ENCODE data around the gene CCDC81.
"Not testable (repeated sequence)": the region's sequence is repeated elsewhere in the genome, so short reads cannot be mapped to it uniquely, and the experiment has no call there.

DNA sequence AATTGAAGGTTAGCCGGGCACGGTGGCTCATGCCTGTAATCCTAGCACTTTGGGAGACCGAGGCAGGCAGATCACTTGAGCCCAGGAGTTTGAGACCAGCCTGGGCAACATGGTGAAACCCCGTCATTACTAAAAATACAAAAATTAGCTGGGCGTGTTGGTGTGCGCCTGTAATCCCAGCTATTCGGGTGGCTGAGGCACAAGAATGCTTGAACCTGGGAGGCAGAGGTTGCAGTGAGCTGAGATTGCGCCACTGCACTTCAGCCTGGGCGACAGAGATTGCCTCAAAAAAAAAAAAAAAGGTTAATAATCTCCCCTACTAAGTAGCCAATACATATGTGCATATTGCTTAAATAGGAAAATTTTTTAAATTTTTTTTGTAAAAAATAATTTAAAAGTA is 42.3 kb downstream of the CCDC81 start:
- TF ChIP-seq, protein P1, sequence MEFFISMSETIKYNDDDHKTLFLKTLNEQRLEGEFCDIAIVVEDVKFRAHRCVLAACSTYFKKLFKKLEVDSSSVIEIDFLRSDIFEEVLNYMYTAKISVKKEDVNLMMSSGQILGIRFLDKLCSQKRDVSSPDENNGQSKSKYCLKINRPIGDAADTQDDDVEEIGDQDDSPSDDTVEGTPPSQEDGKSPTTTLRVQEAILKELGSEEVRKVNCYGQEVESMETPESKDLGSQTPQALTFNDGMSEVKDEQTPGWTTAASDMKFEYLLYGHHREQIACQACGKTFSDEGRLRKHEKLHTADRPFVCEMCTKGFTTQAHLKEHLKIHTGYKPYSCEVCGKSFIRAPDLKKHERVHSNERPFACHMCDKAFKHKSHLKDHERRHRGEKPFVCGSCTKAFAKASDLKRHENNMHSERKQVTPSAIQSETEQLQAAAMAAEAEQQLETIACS (CRISPR knock-in tag; IDR thresholded peaks at IDR 0.05): not testable (repeated sequence)
- TF ChIP-seq, protein P2, sequence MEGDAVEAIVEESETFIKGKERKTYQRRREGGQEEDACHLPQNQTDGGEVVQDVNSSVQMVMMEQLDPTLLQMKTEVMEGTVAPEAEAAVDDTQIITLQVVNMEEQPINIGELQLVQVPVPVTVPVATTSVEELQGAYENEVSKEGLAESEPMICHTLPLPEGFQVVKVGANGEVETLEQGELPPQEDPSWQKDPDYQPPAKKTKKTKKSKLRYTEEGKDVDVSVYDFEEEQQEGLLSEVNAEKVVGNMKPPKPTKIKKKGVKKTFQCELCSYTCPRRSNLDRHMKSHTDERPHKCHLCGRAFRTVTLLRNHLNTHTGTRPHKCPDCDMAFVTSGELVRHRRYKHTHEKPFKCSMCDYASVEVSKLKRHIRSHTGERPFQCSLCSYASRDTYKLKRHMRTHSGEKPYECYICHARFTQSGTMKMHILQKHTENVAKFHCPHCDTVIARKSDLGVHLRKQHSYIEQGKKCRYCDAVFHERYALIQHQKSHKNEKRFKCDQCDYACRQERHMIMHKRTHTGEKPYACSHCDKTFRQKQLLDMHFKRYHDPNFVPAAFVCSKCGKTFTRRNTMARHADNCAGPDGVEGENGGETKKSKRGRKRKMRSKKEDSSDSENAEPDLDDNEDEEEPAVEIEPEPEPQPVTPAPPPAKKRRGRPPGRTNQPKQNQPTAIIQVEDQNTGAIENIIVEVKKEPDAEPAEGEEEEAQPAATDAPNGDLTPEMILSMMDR (CRISPR knock-in tag; IDR thresholded peaks at IDR 0.05): not testable (repeated sequence)
- not testable (repeated sequence) for TF ChIP-seq MYC (CRISPR knock-in tag; IDR thresholded peaks at IDR 0.05; ENCODE audit: borderline replicate concordance); SAFB2 (CRISPR knock-in tag; IDR thresholded peaks at IDR 0.05; ENCODE audit: borderline replicate concordance, low read depth); POLR2A (IDR thresholded peaks at IDR 0.05; ENCODE audit: insufficient read depth in 1 of 2, low read depth in 2 of 2, low read length in 2 of 2); ZFAT (CRISPR knock-in tag; conservative IDR thresholded peaks at IDR 0.05); RBM39 (IDR thresholded peaks at IDR 0.05; ENCODE audit: low read depth, low read length, poor library complexity, severe bottlenecking); NFIB (CRISPR knock-in tag; IDR thresholded peaks at IDR 0.05; ENCODE audit: borderline replicate concordance); TP53 (CRISPR knock-in tag; conservative IDR thresholded peaks at IDR 0.05)
- TF ChIP-seq, protein P3, sequence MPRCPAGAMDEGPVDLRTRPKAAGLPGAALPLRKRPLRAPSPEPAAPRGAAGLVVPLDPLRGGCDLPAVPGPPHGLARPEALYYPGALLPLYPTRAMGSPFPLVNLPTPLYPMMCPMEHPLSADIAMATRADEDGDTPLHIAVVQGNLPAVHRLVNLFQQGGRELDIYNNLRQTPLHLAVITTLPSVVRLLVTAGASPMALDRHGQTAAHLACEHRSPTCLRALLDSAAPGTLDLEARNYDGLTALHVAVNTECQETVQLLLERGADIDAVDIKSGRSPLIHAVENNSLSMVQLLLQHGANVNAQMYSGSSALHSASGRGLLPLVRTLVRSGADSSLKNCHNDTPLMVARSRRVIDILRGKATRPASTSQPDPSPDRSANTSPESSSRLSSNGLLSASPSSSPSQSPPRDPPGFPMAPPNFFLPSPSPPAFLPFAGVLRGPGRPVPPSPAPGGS (CRISPR knock-in tag; IDR thresholded peaks at IDR 0.05): not testable (repeated sequence)
